ENCODE measurements around the gene OXNAD1.

OXNAD1 gene

GRCh38 chr3:16284633-16285032 lies 19.6 kb downstream of the OXNAD1 start:
- DNase-seq, result no peak

- peak in 1 of 2 experiments; percentile 70 for DNase-seq
Measured at GRCh38 chr3:16286161-16286560, 21.1 kb downstream of the OXNAD1 start.

- DNase-seq, result no peak
Measured at GRCh38 chr3:16286751-16287543, 21.9 kb downstream of the OXNAD1 start.

- DNase-seq, result no peak
Measured at GRCh38 chr3:16288664-16289063, 23.7 kb downstream of the OXNAD1 start.

GRCh38 chr3:16289144-16289889 lies 24.3 kb downstream of the OXNAD1 start:
- DNase-seq, result no peak

GRCh38 chr3:16290007-16290826 lies 25.2 kb downstream of the OXNAD1 start:
- no peak for DNase-seq

GRCh38 chr3:16290827-16291196 lies 25.8 kb downstream of the OXNAD1 start:
- no peak for DNase-seq

- DNase-seq, result no peak
Measured at GRCh38 chr3:16294844-16295243, 29.8 kb downstream of the OXNAD1 start.

- DNase-seq, result no peak
Measured at GRCh38 chr3:16295298-16295890, 30.4 kb downstream of the OXNAD1 start.

- DNase-seq, result no peak
Measured at GRCh38 chr3:16297997-16298885, 33.2 kb downstream of the OXNAD1 start.

- no peak for DNase-seq
Measured at GRCh38 chr3:16298891-16299290, 33.9 kb downstream of the OXNAD1 start.

- DNase-seq, result no peak
Measured at GRCh38 chr3:16299746-16300145, 34.7 kb downstream of the OXNAD1 start.

GRCh38 chr3:16300307-16300706 lies 35.3 kb downstream of the OXNAD1 start:
- DNase-seq, result no peak

GRCh38 chr3:16300881-16301359 lies 35.9 kb downstream of the OXNAD1 start:
- DNase-seq, result peak; percentile 58 to 62

- DNase-seq, result no peak
Measured at GRCh38 chr3:16301507-16301906, 36.5 kb downstream of the OXNAD1 start.

- no peak for DNase-seq
Measured at GRCh38 chr3:16302082-16302631, 37.1 kb downstream of the OXNAD1 start.

- DNase-seq, result no peak
Measured at GRCh38 chr3:16303037-16303575, 38.1 kb downstream of the OXNAD1 start.

- DNase-seq, result peak in 1 of 2 experiments; percentile 28
Measured at GRCh38 chr3:16304061-16305010, 39.3 kb downstream of the OXNAD1 start.

GRCh38 chr3:16305111-16305541 lies 40.1 kb downstream of the OXNAD1 start:
- peak; percentile 65 to 70 for DNase-seq
